ENCODE results near the gene DZIP1. TPM values are rescaled to one million over a fixed set of nuclear protein-coding genes. Genes with fewer than 3 reads are reported as not detected.
A peak's percentile ranks its signal among the peaks of the same experiment; 100 is the strongest.

The DZIP1 gene
- total and polyA plus RNA-seq, 2 of the 8 experiments (the other 6 are each of a cell fraction or from before 2014, with no cell fraction given): 7.6 to 24.6 TPM

DNA sequence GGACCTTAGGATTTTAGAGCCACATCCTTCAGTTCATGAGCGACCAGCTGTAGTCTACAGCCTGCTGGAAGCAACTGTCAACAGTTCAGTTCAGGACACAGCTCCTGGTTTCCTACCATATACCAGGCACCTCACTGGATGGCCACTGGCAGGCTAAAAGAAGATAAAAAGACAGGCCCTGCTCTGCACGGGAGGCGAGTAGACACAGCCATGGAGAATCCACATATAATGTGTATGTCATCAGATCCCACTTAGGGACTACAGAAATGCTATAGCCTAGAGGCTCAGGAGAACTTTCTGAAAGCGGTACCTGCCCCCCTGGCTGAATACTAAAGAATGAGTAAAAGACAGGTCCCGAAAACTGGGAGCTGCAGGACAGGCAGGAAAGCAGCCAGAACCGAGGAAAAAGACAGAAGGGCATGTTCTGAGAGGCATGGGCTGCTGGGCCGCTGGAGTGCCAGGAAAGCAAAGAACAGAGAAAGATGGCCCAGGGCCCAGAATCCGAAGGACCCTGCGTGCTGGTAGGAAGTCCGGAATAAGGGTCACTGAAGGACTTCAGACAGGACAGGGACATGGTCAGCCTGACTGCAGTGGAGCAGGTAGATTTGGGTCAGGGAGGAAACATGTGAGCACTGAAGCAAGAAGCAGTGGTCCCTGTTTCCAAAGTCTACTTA, 23.5 kb downstream of the DZIP1 start:
- Histone ChIP-seq H3K4ac (replicated peaks; ENCODE audit: insufficient read length, low read depth, low read length) (no peak overlapping the region), H3K9ac (replicated peaks in 1 of 4; ENCODE audit: extremely low read depth in 1 of 4, low read depth in 3 of 4, low read length in 3 of 4) (no peak overlapping the region), H2BK12ac (ENCODE audit: low read depth, low read length) (no peak overlapping the region), H3K36me3 (ENCODE audit: control insufficient read depth in 2 of 4, insufficient read depth in 4 of 4, low read length in 3 of 4) (peaks cover 4 to 47% (median 25%) of the 10 kb centered on the region in 4 experiments; a peak in 7 of 8 replicates), H3K79me1 (ENCODE audit: low read depth, low read length) (no peaks in the 10 kb centered on the region), H3K79me2 (ENCODE audit: control insufficient read depth in 1 of 2, insufficient read depth in 2 of 2, low read length in 2 of 2) (no peaks in the 10 kb centered on the region), H2AK5ac (ENCODE audit: low read depth, low read length) (no peak overlapping the region), H4K20me1 (replicated peaks in 1 of 2; ENCODE audit: control insufficient read depth in 1 of 2, insufficient read depth in 2 of 2, low read length in 2 of 2) (peaks cover 0 to 2% of the 10 kb centered on the region in 2 experiments), H3K4me1 (replicated peaks in 1 of 4; ENCODE audit: control insufficient read depth in 3 of 4, insufficient read depth in 4 of 4, low read length in 3 of 4) (no peaks in the 10 kb centered on the region; a peak in 1 of 7 replicates), H3K27me3 (replicated peaks in 1 of 4; ENCODE audit: control insufficient read depth in 3 of 4, extremely low read depth in 1 of 4, insufficient read depth in 3 of 4, low read length in 3 of 4) (no peaks in the 10 kb centered on the region), H3K9me3 (ENCODE audit: insufficient read depth in 2 of 2, low read depth in 1 of 2, low read length in 1 of 2) (no peaks in the 10 kb centered on the region), H2BK5ac (ENCODE audit: low read depth, low read length) (no peak overlapping the region), H3K14ac (ENCODE audit: insufficient read length) (no peak overlapping the region), H2BK20ac (ENCODE audit: low read length) (no peak overlapping the region), H4K5ac (ENCODE audit: insufficient read length, low read depth, low read length) (no peak overlapping the region), H3K4me3 (ENCODE audit: extremely low read depth in 1 of 4, insufficient read depth in 2 of 4, low read depth in 3 of 4, low read length in 4 of 4) (no peak overlapping the region), H3K18ac (ENCODE audit: extremely low read depth, low read length) (no peak overlapping the region), H3K23me2 (ENCODE audit: low read depth, low read length) (no peaks in the 10 kb centered on the region), H3K23ac (ENCODE audit: insufficient read length) (no peak overlapping the region), H3K4me2 (ENCODE audit: insufficient read depth in 1 of 2, low read depth in 2 of 2, low read length in 2 of 2) (no peak overlapping the region), H4K8ac (ENCODE audit: extremely low read depth, insufficient read depth, low read length) (no peak overlapping the region), H2BK120ac (replicated peaks; ENCODE audit: low read depth, low read length) (no peak overlapping the region), H3K56ac (replicated peaks; ENCODE audit: insufficient read length, low read depth, low read length) (no peak overlapping the region), H3K27ac (ENCODE audit: low read depth, low read length) (no peak overlapping the region), H2BK15ac (ENCODE audit: low read length) (no peak overlapping the region), H4K91ac (replicated peaks; ENCODE audit: insufficient read length, low read length) (no peak overlapping the region), H2AFZ (ENCODE audit: low read length) (no peak overlapping the region)
- WGBS, 2 experiments (ENCODE audit: extremely low coverage in 1 of 2, insufficient coverage in 1 of 2, insufficient read length in 1 of 2, insufficient replicate concordance in 2 of 2, low coverage in 1 of 2, low lambda C conversion rate in 2 of 2, missing lambda C conversion rate in 1 of 2): 91% methylated on average over 10 of the region's 10 CpGs; no CpG with 5 or more reads in 1 of the 2 experiments
- FAIRE-seq (no peak), DNase-seq (ENCODE audit: low read depth in 1 of 2, low spot score in 2 of 2) (peak in 1 of 2 experiments; percentile 2)
- ChIA-PET POLR2A (ENCODE audit: partially characterized antibody) (interaction anchor here (0.6 to 1.2 kb wide), 2 partner anchors 9 to 14 kb away, joined by 3 read pairs; no protein-coding TSS in a partner anchor), CTCF (ENCODE audit: partially characterized antibody) (interaction anchor here (0.6 to 9.3 kb wide), 6 partner anchors 23 to 214 kb away, joined by 3 to 142 read pairs (median 6); no protein-coding TSS in a partner anchor)
- TF ChIP-seq GABPA (IDR thresholded peaks at IDR 0.05; ENCODE audit: borderline replicate concordance, insufficient read depth, low read length) (no peak), TCF12 (IDR thresholded peaks at IDR 0.05; ENCODE audit: low read depth, low read length) (no peak), CREB1 (IDR thresholded peaks at IDR 0.05) (no peak), SIN3A (conservative IDR thresholded peaks at IDR 0.05 in 1 of 2, IDR thresholded peaks at IDR 0.05 in 1 of 2; ENCODE audit: low read depth in 1 of 2, low read length in 2 of 2) (no peak), NANOG (IDR thresholded peaks at IDR 0.05; ENCODE audit: insufficient read depth, low read depth, low read length, poor library complexity, severe bottlenecking) (no peak), TAF1 (IDR thresholded peaks at IDR 0.05; ENCODE audit: low read depth, low read length) (no peak), SRF (IDR thresholded peaks at IDR 0.05; ENCODE audit: low read depth, low read length) (no peak), RBBP5 (IDR thresholded peaks at IDR 0.05; ENCODE audit: borderline replicate concordance, low read depth, low read length) (no peak), KDM4A (IDR thresholded peaks at IDR 0.05; ENCODE audit: low read depth, low read length, severe bottlenecking) (no peak), ATF2 (IDR thresholded peaks at IDR 0.05; ENCODE audit: low read length) (no peak), SP2 (IDR thresholded peaks at IDR 0.05; ENCODE audit: low read length) (no peak)

Data from H1 (cell line).